Left lobe of liver (tissue), 2 donors: ENCODE results near the gene S100A4. TPM values are rescaled to one million over a fixed set of nuclear protein-coding genes. Genes with fewer than 3 reads are reported as not detected.

Experiments
- ATAC-seq: fragments of 200-7000 bp; cut with Tn5 transposase; one replicate; pipeline ENCODE4 v1.9.1; 2020; ENCODE audit warnings: mild to moderate bottlenecking, moderate library complexity
- DNase-seq: peaks from one replicate; pipeline ENCODE4 v3.0.0-alpha.2; 2020; ENCODE audit warnings: low spot score
- total RNA-seq: library from RNA; stranded (reverse); gene quantifications from one replicate; pipeline ENCODE4 v1.2.1, GENCODE V29; 2021
- donor health status: DM: no; HTN: no; CAD: no; lungs with moderate emphysema.
- donor health status: DM: no; HTN: yes; CAD: no.

S100A4 gene
- total RNA-seq, 1 donor from 2014 or later, result 7.1 TPM

DNA sequence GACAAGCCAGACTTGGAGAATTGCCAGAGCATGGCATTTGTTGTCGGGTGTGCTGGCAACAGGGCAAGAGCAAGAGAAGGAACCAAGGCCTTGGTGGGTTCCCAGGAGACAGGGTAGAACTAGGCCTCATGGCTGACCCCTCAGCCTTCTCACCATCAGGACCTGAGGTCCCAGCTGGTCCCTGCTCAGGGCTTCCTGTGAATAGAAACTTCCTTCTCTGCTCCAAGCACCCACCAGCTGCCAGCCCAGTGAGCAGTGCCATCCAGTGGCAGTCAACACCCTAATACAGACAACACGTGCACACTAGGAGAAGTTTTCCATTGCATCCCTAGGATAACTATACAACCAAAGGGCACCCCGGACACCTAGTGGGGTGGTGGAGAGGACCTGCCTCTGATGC is 32.6 kb downstream of the S100A4 start:
- DNase-seq (peak; percentile 42), ATAC-seq (no peak)

DNA sequence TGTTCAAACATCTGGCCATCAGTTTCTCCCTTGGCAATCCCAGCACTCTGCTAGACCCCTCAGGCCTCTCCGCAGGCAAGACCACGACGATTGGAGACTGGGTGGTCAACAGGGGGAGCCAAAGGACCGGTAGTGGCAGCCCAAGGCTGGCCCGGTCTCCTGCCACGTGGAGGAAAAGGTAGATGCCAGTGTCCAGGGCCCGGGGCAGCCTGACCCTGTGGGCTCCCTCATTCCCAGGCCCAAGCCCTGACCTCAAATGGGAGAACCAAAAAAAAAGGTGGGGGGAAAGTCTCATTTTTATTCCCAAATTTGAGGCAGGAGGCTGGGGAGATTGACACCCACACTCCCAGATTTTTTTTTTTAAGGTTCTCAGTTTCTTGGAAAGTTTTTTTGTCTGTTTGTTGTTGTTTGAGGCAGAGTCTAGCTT is 34.6 kb downstream of the S100A4 start:
- DNase-seq, result peak; percentile 76

DNA sequence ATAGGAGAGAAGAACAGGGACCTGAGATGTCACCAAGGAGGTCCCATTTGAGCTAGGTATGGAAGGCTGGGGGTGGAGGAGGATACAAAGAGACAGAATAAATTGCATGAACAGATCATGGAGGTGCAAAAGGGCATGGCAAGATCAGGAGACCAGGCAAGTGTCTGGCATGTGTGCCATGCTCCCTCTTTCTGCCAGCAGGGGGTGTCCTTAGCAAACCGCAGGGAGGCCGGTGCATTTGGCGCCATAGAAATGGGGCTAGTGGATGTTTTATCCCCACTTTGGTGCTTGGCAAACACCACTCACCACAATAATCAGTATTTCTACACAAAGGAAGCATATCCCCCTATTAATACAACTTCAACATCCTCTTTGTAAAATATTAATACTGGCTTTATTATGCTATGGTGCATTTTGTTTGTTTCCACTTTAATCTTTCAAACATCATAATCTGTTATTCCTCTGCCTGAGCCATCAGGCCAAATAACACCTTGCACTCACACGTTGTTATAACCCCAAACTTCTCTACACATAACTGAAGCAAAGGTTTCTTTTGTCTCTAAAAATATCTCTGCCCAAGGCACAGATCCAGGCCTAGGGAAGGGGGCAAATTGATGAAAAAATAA is 35.8 kb downstream of the S100A4 start:
- ATAC-seq (no peak), DNase-seq (no peak)

More for the DNA sequence above, 34.6 kb downstream of the S100A4 start:
- ATAC-seq, result peak; percentile 82

DNA sequence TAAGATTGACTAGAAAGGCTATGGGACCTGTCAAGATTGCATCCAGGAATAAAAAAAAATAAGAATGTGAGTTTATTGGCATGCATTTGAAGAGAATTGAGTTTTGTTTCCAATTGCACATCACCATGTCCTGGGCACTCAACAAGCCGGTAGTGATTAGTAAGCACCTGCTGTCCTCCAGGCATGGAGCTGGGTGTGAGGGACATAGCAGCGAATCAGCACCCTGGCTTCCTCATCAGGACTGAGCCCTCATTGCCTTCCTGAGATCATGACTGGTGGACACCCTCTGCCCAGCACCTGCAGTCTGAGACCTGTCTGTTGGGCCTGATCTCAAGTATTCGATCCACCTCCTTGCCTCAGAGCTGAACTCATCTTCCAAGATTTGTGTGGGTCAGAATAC is 36.6 kb downstream of the S100A4 start:
- DNase-seq (no peak), ATAC-seq (no peak)

DNA sequence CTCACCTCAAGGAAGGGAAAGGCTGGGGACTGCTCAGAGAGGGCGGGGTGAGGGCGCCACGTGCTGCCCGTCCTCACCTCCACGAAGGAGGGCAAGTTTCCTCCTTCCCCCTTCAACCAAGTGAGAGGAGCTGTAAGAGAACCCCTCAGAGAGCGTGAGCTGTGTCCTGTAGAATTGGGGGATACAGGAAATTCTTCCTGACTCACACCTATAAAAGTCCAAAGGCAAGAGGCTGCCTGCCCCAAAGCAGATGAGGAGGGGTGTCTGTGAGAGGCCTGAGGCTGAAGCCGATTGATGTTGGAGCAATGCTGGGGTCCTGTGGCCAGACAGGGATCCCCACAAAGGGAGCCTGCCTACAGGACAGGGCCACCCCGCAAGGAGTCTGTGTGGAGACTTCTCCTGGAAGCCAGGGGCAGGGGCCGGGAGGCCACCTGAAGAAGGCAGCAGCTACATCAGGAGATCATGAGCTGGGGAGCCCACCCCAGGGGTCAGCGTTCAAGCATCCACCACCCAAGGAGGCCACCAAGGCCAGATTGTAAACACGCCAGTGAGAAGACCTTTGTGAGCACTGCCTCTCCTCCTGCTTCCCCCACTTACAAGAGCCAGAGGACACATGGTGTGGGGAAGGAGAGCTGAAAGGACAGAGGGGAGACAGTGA is 37.6 kb downstream of the S100A4 start:
- DNase-seq (no peak), ATAC-seq (no peak)

DNA sequence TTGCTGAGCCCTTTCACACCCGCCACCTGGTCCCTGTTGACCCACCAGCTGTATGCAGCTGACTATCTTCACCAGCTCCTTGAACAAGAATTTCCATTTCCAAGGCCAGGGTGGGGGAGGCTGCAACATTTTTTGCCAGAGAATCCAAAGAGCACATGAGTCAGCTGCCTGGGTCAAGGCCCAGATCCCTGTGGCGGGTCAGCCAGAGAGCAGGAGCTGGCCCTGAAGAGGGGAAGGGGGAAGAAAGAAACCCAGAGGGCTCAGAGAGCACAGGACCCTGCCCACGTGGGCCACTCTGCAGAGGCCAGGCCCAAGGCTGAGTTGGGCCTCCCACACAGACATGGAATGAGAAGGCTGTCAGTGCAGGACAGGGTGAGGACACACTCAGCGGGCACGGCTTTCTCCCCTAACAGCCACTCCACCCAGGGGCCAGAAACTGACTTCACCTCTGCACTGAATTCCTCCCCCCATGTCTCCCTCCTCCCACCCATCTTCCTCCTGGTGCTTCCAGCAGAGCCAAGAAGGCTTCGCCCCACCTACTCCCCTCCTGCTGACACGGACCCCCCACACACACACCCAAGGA is 38.7 kb downstream of the S100A4 start:
- ATAC-seq, result peak; percentile 89
- peak; percentile 78 for DNase-seq

DNA sequence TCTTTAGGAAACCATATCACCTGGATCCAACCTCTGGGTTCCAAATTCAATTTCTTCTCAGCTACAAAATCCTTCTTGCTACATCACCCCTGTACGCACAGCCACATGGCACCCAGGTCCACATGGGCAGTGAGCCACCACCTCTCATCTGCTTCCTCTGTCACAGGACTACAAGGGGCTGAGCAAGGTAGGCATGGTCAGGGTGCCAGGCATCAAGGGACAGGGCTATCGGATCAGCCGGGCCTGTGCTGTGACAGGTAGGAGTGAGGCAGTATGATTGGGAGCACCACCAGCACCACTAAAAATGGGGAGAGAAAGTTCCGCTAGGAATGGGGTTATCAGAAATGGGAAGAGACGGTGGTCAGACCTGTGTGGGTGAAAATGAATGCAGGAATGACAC is 39.2 kb downstream of the S100A4 start:
- no peak for ATAC-seq
- DNase-seq, result no peak

DNA sequence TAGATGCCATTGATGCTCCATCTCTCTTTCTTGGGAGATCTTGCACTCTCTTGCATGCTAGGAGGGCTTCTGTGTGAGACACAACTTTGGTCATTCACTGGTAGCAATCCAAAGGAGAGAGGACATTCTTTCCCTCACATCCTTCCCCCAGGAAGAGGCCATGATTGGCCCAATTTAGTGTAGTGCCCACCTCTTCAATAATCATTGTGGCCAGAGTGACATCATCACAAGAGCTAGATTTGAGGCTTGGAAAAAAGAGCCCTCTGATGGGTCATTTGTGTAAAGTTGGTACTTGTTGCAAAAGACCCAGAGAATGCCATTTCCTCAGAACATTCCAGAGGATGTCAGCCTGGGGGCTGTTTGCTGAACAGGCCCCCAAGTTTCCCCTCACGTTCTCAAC is 40.0 kb downstream of the S100A4 start:
- DNase-seq, result no peak
- no peak for ATAC-seq

DNA sequence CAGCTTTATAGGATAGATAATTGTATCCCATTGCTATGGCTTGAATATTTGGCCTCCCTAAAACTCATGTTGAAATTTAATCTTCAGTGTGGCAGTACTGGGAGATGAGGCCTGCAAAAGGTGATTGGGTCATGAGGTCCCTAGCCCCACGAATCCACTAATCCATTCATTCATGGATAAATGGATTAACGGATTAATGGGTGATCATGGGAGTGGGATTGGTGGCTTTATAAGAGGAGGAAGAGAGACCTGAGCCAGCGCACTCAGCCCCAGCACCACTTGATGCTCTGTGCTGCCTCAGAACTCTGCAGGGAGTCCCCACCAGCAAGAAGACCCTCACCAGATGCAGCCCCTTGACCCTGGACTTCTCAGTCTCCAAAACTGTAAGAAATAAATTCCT is 41.8 kb downstream of the S100A4 start:
- ATAC-seq, result no peak

DNA sequence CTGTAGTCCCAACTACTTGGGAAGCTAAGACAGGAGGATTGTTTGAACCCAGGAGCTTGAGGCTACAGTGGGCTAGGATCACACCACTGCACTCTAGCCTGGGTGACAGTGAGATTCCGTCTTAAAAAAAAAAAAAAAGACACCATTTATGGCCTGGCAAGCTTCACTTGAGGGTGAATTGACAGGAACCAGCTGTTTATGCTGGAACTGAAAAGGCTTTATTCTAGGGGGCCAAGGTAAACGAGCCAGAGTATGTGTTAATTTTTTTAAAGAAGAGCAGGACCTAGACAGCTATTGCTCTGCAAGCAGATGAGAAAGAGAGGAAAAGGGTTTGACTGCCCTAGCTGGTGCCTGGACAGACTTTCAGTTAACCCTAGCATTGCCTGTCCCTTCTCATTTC is 46.9 kb downstream of the S100A4 start:
- DNase-seq (no peak), ATAC-seq (no peak)

More for the DNA sequence above, 41.8 kb downstream of the S100A4 start:
- DNase-seq, result no peak

DNA sequence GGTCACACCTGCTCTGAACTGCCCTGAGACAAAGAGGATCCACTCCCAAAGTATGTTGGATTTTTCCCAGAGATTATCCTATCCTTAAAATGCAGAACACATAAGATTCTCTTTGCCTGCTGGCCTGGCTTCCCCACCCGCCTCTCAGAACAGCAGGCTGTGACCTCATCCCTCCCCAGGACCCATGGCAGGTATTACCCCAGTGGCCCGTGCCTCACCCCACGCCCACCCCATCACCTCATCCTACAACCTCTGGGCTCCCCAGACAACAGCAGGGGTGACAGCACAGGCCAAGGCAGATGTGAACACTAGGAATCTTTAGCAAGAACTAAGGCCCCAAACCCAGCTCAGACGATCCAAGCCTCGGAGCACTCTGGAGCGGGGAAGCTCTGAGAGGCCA is 50.1 kb downstream of the S100A4 start:
- DNase-seq (no peak), ATAC-seq (no peak)

DNA sequence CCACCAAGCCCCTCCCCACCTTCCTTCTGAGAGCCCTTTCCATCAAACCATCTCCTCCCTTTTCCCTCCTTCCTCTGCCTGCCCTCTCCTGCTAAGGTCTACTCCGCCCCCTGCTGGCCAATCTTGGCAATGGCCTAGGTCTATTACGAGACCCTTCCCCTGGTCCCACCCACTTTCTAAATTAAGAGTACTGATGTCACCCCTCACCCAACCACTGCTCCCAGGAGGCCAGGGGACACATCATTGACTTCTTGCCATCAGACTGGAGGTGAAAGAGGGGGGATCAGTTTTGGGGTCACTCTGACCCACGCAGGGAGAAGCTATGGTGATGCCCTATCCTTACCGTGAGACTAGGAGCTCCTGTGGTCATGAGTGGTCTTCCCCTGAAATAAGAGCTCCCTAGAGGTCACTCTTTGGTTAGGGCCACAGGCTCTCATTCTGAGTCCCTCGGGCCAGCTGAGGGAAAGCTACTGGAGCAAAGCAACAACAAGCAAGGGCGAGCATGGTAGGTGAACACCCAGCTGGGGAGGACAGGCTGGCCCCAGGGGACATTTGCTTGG is 50.5 kb downstream of the S100A4 start:
- peak; percentile 89 for ATAC-seq

More for the DNA sequence above, 50.5 kb downstream of the S100A4 start:
- DNase-seq, result peak; percentile 66

Other genes with a start within 250 kb of the S100A4 start
- gene PGLYRP3, start 232.9 kb downstream of the S100A4 start, total RNA-seq, result not detected
- gene PGLYRP4, start 197.0 kb downstream of the S100A4 start, total RNA-seq, result not detected
- 36.3 TPM for gene S100A9, start 188.0 kb downstream of the S100A4 start, total RNA-seq
- gene S100A12, start 170.2 kb downstream of the S100A4 start, total RNA-seq, result 1.2 TPM
- 23.7 TPM for gene S100A8, start 154.7 kb downstream of the S100A4 start, total RNA-seq
- not detected for gene S100A7A, start 129.3 kb downstream of the S100A4 start, total RNA-seq
- gene S100A7, start 85.2 kb downstream of the S100A4 start, total RNA-seq, result not detected
- gene S100A6, start 9.8 kb downstream of the S100A4 start, total RNA-seq, result 13.9 TPM
- gene S100A5, start 4.9 kb downstream of the S100A4 start, total RNA-seq, result not detected
- gene S100A3, start 3.5 kb upstream of the S100A4 start, total RNA-seq, result not detected
- 0.55 TPM for gene S100A2, start 20.0 kb upstream of the S100A4 start, total RNA-seq
- 57.4 TPM for gene S100A16, start 67.3 kb upstream of the S100A4 start, total RNA-seq
- gene S100A14, start 70.5 kb upstream of the S100A4 start, total RNA-seq, result 4.9 TPM
- 10.2 TPM for gene S100A13, start 81.7 kb upstream of the S100A4 start, total RNA-seq
- 1.7 TPM for gene S100A1, start 82.6 kb upstream of the S100A4 start, total RNA-seq
- 24.5 TPM for gene CHTOP, start 88.3 kb upstream of the S100A4 start, total RNA-seq
- 15.1 TPM for gene SNAPIN, start 112.9 kb upstream of the S100A4 start, total RNA-seq
- 33.2 TPM for gene ILF2, start 125.2 kb upstream of the S100A4 start, total RNA-seq
- gene NPR1, start 132.9 kb upstream of the S100A4 start, total RNA-seq, result 7.1 TPM
- gene INTS3, start 182.2 kb upstream of the S100A4 start, total RNA-seq, result 21.9 TPM
- 60.7 TPM for gene SLC27A3, start 229.6 kb upstream of the S100A4 start, total RNA-seq